Sigmoid colon (tissue), 3 donors: ENCODE data around the gene MARF1.

Source experiments
- CTCF ChIP-seq, 4 experiments: fragments of 450-650 bp in 3 of 4; fragments of 200-600 bp in 1 of 4; IDR thresholded peaks; one replicate each; pipeline ENCODE4 v1.5.1; 2016 to 2019; ENCODE audit warnings: antibody characterized with exemption in 4 of 4, mild to moderate bottlenecking in 3 of 4, moderate library complexity in 2 of 4
- POLR2A ChIP-seq, 2 donors: fragments of 450-650 bp; IDR thresholded peaks; one replicate each; pipeline ENCODE4 v1.6.1; 2016; ENCODE audit warnings: antibody characterized with exemption in 2 of 2, mild to moderate bottlenecking in 2 of 2, moderate library complexity in 2 of 2

GRCh38 chr16:15616012-15616411, 26.9 kb downstream of the MARF1 start:
- TF ChIP-seq CTCF (IDR thresholded peaks at IDR 0.05) (no peak), POLR2A (IDR thresholded peaks at IDR 0.05) (no peak)
